Measurements from ENCODE around the gene PDIA5. TPM values are rescaled to one million over a fixed set of nuclear protein-coding genes. Genes with fewer than 3 reads are reported as not detected.

Gene PDIA5
- total RNA-seq, 1 experiment from 2014 or later = 24.3 TPM

DNA sequence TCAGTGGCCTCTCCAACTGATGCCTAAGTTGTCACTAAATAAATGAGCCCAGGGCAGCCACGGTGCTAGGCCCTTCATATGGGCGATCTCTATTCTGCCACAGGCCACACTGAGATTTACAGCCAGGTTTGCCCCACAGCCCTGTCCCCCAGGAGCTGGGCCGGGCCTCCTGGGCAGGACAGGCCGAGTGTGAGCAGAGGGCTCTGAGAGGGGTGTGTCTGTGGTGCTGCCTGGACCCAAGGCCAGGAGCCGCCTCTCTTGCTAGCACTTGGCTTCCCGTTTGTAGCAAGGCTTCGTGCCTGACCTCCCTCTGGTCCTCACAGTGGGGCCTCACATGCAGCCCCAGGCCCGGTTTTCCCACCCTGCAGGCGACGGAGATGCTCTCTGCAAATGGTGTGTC lies 67.8 kb downstream of the PDIA5 start:
- Histone ChIP-seq H3K23me2 (ENCODE audit: insufficient read length, low read depth, low read length, poor library complexity, severe bottlenecking) (no peaks in the 10 kb centered on the region), H3K27me3 (ENCODE audit: insufficient read depth, low read length) (no peaks in the 10 kb centered on the region), H3K4me2 (ENCODE audit: insufficient read depth, insufficient read length, low read length) (no peak overlapping the region), H3K23ac (ENCODE audit: insufficient read length, low read depth, low read length) (no peak overlapping the region), H2AFZ (ENCODE audit: low read length) (no peak overlapping the region), H2BK12ac (ENCODE audit: insufficient read length, low read depth, low read length) (no peak overlapping the region), H2AK5ac (ENCODE audit: insufficient read length, low read length) (no peak overlapping the region), H3K27ac (ENCODE audit: insufficient read length, low read depth, low read length) (no peak overlapping the region), H3K9me3 (ENCODE audit: control insufficient read depth, low read depth, low read length) (no peaks in the 10 kb centered on the region), H3K14ac (ENCODE audit: insufficient read depth, low read length) (no peak overlapping the region; the same call in 1 of the 2 replicates), H4K8ac (replicated peaks; ENCODE audit: insufficient read length, low read depth, low read length) (no peak overlapping the region), H3K4ac (ENCODE audit: low read depth, low read length) (no peak overlapping the region), H2BK120ac (ENCODE audit: low read depth, low read length, poor library complexity, severe bottlenecking) (no peak overlapping the region), H4K20me1 (ENCODE audit: control insufficient read depth, insufficient read depth, insufficient read length) (no peaks in the 10 kb centered on the region), H3K79me2 (ENCODE audit: insufficient read depth, low read length) (no peaks in the 10 kb centered on the region), H3K56ac (ENCODE audit: insufficient read length, low read depth, low read length) (no peak overlapping the region), H3K79me1 (ENCODE audit: insufficient read depth, low read depth, low read length, poor library complexity, severe bottlenecking) (no peaks in the 10 kb centered on the region), H3T11ph (ENCODE audit: low read length) (no peak overlapping the region), H2BK20ac (ENCODE audit: low read depth, low read length, poor library complexity, severe bottlenecking) (no peak overlapping the region), H4K91ac (ENCODE audit: insufficient read length, low read depth, low read length) (no peak overlapping the region), H2BK5ac (ENCODE audit: insufficient read length, low read length) (no peak overlapping the region), H3K9ac (ENCODE audit: extremely low read depth, insufficient read length, low read length) (no peak overlapping the region), H3K4me1 (ENCODE audit: insufficient read depth, low read length) (no peaks in the 10 kb centered on the region), H3K18ac (ENCODE audit: insufficient read length, low read depth, low read length) (no peak overlapping the region), H2BK15ac (ENCODE audit: low read depth, low read length) (no peak overlapping the region), H4K5ac (ENCODE audit: insufficient read length, low read depth, low read length) (no peak overlapping the region)
- Mint-ChIP-seq H3K27ac (no peak overlapping the region; a peak in 1 of 7 replicates), H3K4me3 (no peak overlapping the region), H3K9me3 (no peaks in the 10 kb centered on the region), H3K36me3 (ENCODE audit: insufficient read depth in 1 of 3, low read depth in 3 of 3) (peaks cover 7 to 23% (median 11%) of the 10 kb centered on the region in 3 experiments; a peak in 6 of 7 replicates), H3K27me3 (ENCODE audit: low read depth) (no peaks in the 10 kb centered on the region), H3K4me1 (peaks cover 0 to 10% of the 10 kb centered on the region in 2 experiments; a peak in 3 of 4 replicates)
- no peak for TF ChIP-seq CTCF (conservative IDR thresholded peaks at IDR 0.05)
- WGBS (ENCODE audit: extremely low coverage, insufficient read length, low lambda C conversion rate) = no CpG with 5 or more reads among the region's 10 CpGs
- DNase-seq = no peak

Measured in H9 (cell line).